GM21825 (cell line): ENCODE measurements around the gene ENPP3.

ENCODE experiments used
- ATAC-seq: cut with Tn5 transposase; IDR thresholded peaks from one replicate; pipeline ENCODE4 v1.9.1; 2021; ENCODE audit warnings: mild to moderate bottlenecking, moderate library complexity; ENCODE audit not compliant: unreplicated experiment

ENPP3 gene

GRCh38 chr6:131791476-131791875, 154.4 kb downstream of the ENPP3 start:
- no peak for ATAC-seq

GRCh38 chr6:131792091-131792496, 155.0 kb downstream of the ENPP3 start:
- ATAC-seq = no peak

- no peak for ATAC-seq
Observed at GRCh38 chr6:131795366-131795765, 158.3 kb downstream of the ENPP3 start.
